Neural progenitor cell (in vitro differentiated cells): ENCODE data around the gene DHTKD1. TPM values are rescaled to one million over a fixed set of nuclear protein-coding genes. Genes with fewer than 3 reads are reported as not detected.

Source experiments
- DNase-seq: peaks from one replicate; pipeline ENCODE4 v3.0.0-alpha.2; 2016; ENCODE audit warnings: low spot score
- H2AFZ ChIP-seq: fragments of 200-600 bp; sonication (generic); replicated peaks from 2 replicates; pipeline ENCODE4 v1.6.1; 2016; ENCODE audit warnings: antibody characterized with exemption
- H3F3A ChIP-seq: fragments of 200-600 bp; sonication (generic); 2 replicates; pipeline ENCODE4 v1.6.1; 2016; ENCODE audit warnings: antibody characterized with exemption, low read depth
- H3K27ac ChIP-seq: fragments of 200-600 bp; sonication (generic); 2 replicates; pipeline ENCODE4 v1.5.1; 2016; ENCODE audit warnings: mild to moderate bottlenecking
- H3K27me3 ChIP-seq: fragments of 200-600 bp; sonication (generic); 2 replicates; pipeline ENCODE4 v1.6.1; 2016; ENCODE audit warnings: mild to moderate bottlenecking, moderate library complexity
- H3K36me3 ChIP-seq: fragments of 200-600 bp; sonication (generic); 2 replicates; pipeline ENCODE4 v1.5.1; 2016
- H3K4me1 ChIP-seq: fragments of 200-600 bp; sonication (generic); 2 replicates; pipeline ENCODE4 v1.6.1; 2016; ENCODE audit warnings: mixed run types
- H3K4me2 ChIP-seq: fragments of 200-600 bp; sonication (generic); 2 replicates; pipeline ENCODE4 v1.6.1; 2016
- H3K4me3 ChIP-seq: fragments of 200-600 bp; sonication (generic); 2 replicates; pipeline ENCODE4 v1.5.1; 2016
- H3K79me2 ChIP-seq: fragments of 200-600 bp; sonication (generic); 2 replicates; pipeline ENCODE4 v1.6.1; 2016; ENCODE audit warnings: low read depth
- H3K9ac ChIP-seq: fragments of 200-600 bp; sonication (generic); 2 replicates; pipeline ENCODE4 v1.6.1; 2016
- H3K9me3 ChIP-seq: fragments of 200-600 bp; sonication (generic); 2 replicates; pipeline ENCODE4 v1.5.1; 2016; ENCODE audit warnings: low read depth
- H4K20me1 ChIP-seq: fragments of 200-600 bp; sonication (generic); 2 replicates; pipeline ENCODE4 v1.6.1; 2016; ENCODE audit warnings: low read depth
- H3K27ac Mint-ChIP-seq: 3 replicates; pipeline ENCODE4 v1.8.0; 2021; ENCODE audit warnings: mixed read lengths
- H3K27me3 Mint-ChIP-seq: 2 replicates; pipeline ENCODE4 v1.8.0; 2022; ENCODE audit warnings: low read depth, mild to moderate bottlenecking, inconsistent platforms, moderate library complexity, mixed read lengths; ENCODE audit not compliant: insufficient read depth
- H3K36me3 Mint-ChIP-seq: 3 replicates; pipeline ENCODE4 v1.8.0; 2021; ENCODE audit warnings: mixed read lengths
- H3K4me1 Mint-ChIP-seq: 3 replicates; pipeline ENCODE4 v1.8.0; 2021; ENCODE audit warnings: mixed read lengths
- H3K4me3 Mint-ChIP-seq: 3 replicates; pipeline ENCODE4 v1.8.0; 2021; ENCODE audit warnings: mild to moderate bottlenecking, moderate library complexity, mixed read lengths
- H3K9me3 Mint-ChIP-seq: 3 replicates; pipeline ENCODE4 v1.8.0; 2020; ENCODE audit warnings: mixed read lengths
- CTCF ChIP-seq: fragments of 200-600 bp; sonication (generic); IDR thresholded peaks from 2 replicates; pipeline ENCODE4 v1.5.1; 2017; ENCODE audit warnings: antibody characterized with exemption, mild to moderate bottlenecking
- EZH2 ChIP-seq: fragments of 200-600 bp; sonication (generic); IDR thresholded peaks from 2 replicates; pipeline ENCODE4 v1.6.1; 2017; ENCODE audit warnings: antibody characterized with exemption, mild to moderate bottlenecking, moderate library complexity
- EZH2phosphoT487 ChIP-seq: fragments of 200-600 bp; sonication (generic); IDR thresholded peaks from 2 replicates; pipeline ENCODE4 v1.6.1; 2017; ENCODE audit warnings: antibody characterized with exemption
- total RNA-seq: library from RNA; depleted of rRNA; stranded (reverse); fragments of >200 nt; gene quantifications from 2 replicates; pipeline ENCODE4 v1.2.3, GENCODE V29; 2015; ENCODE audit warnings: low replicate concordance

The DHTKD1 gene
- total RNA-seq, 1 donor from 2014 or later: 62.0 TPM

- no peaks in the 10 kb centered on the region for H3K27me3 Mint-ChIP-seq
- H3K36me3 Mint-ChIP-seq: peaks cover 21% of the 10 kb centered on the region
Measured at GRCh38 chr10:12113627-12114026, 44.9 kb downstream of the DHTKD1 start.

GRCh38 chr10:12121673-12122072 is 52.9 kb downstream of the DHTKD1 start:
- Mint-ChIP-seq H3K4me1 (no peaks in the 10 kb centered on the region), H3K27ac (no peak overlapping the region), H3K36me3 (peaks cover 33% of the 10 kb centered on the region), H3K4me3 (no peak overlapping the region), H3K27me3 (no peaks in the 10 kb centered on the region), H3K9me3 (no peaks in the 10 kb centered on the region)
- TF ChIP-seq CTCF: no peak
- no peak for TF ChIP-seq EZH2phosphoT487
- TF ChIP-seq EZH2: no peak
- Histone ChIP-seq H3K36me3 (peaks cover 3% of the 10 kb centered on the region), H3F3A (peaks cover 3% of the 10 kb centered on the region), H3K27me3 (no peaks in the 10 kb centered on the region), H3K9ac (no peak overlapping the region), H3K4me3 (no peak overlapping the region), H4K20me1 (no peaks in the 10 kb centered on the region), H3K9me3 (no peaks in the 10 kb centered on the region), H3K4me2 (no peak overlapping the region), H2AFZ (no peak overlapping the region), H3K4me1 (no peaks in the 10 kb centered on the region), H3K79me2 (no peaks in the 10 kb centered on the region), H3K27ac (no peak overlapping the region)
- DNase-seq: no peak

More at GRCh38 chr10:12113627-12114026, 44.9 kb downstream of the DHTKD1 start:
- Histone ChIP-seq H3K27me3 (no peaks in the 10 kb centered on the region), H3K4me3 (no peak overlapping the region), H3K9ac (no peak overlapping the region), H3K27ac (no peak overlapping the region), H4K20me1 (no peaks in the 10 kb centered on the region), H3K9me3 (no peaks in the 10 kb centered on the region), H3K36me3 (peaks cover 7% of the 10 kb centered on the region), H3K4me2 (no peak overlapping the region), H3K4me1 (no peaks in the 10 kb centered on the region), H3K79me2 (no peaks in the 10 kb centered on the region), H3F3A (no peaks in the 10 kb centered on the region), H2AFZ (no peak overlapping the region)
- no peak for TF ChIP-seq CTCF
- TF ChIP-seq EZH2phosphoT487: no peak
- no peak for TF ChIP-seq EZH2
- Mint-ChIP-seq H3K4me1 (no peaks in the 10 kb centered on the region), H3K27ac (no peak overlapping the region), H3K4me3 (no peak overlapping the region), H3K9me3 (no peaks in the 10 kb centered on the region)
- DNase-seq: no peak

- peak within 1 kb of the TSS; percentile 95 for H3K4me3 Mint-ChIP-seq
- peak within 1 kb of the TSS; percentile 81 for H3K9ac ChIP-seq
- TF ChIP-seq EZH2phosphoT487: no peak
- TF ChIP-seq CTCF: no peak
- TF ChIP-seq EZH2: no peak
- DNase-seq: peak; percentile 98
- peaks cover 12% of the 10 kb centered on the region for H4K20me1 ChIP-seq
- peak within 1 kb of the TSS; percentile 98 for H3K4me3 ChIP-seq
- peaks cover 27% of the 10 kb centered on the region for H3K79me2 ChIP-seq
- H3K4me2 ChIP-seq: peak within 1 kb of the TSS; percentile 82
- no peaks in the 10 kb centered on the region for H3K9me3 Mint-ChIP-seq
- no peak within 1 kb of the TSS for H3K27ac ChIP-seq
- H3K27ac Mint-ChIP-seq: no peak within 1 kb of the TSS
- H3K4me1 Mint-ChIP-seq: peaks cover 11% of the 10 kb centered on the region
- no peaks in the 10 kb centered on the region for H3K4me1 ChIP-seq
- peaks cover 2% of the 10 kb centered on the region for H3K27me3 Mint-ChIP-seq
- H3K36me3 Mint-ChIP-seq: peaks cover 20% of the 10 kb centered on the region
- peak within 1 kb of the TSS; percentile 98 for H2AFZ ChIP-seq
- no peaks in the 10 kb centered on the region for H3K27me3 ChIP-seq
- no peaks in the 10 kb centered on the region for H3K36me3 ChIP-seq
- H3K9me3 ChIP-seq: no peaks in the 10 kb centered on the region
- peaks cover 22% of the 10 kb centered on the region for H3F3A ChIP-seq
Measured at GRCh38 chr10:12129222-12130111, 60.7 kb downstream of the DHTKD1 start, which contains the start of gene SEC61A2. SEC61A2 (plus strand) TSS chr10:12129677; CDS start chr10:12129788, 111 bp downstream.
